HepG2 (cell line): ENCODE data around the gene CDAN1. TPM values are rescaled to one million over a fixed set of nuclear protein-coding genes. Genes with fewer than 3 reads are reported as not detected.
A peak's percentile ranks its signal among the peaks of the same experiment; 100 is the strongest.

Experiments used
- BCL3 ChIP-seq: sonication (generic); formaldehyde crosslinking; IDR thresholded peaks from 2 replicates; pipeline ENCODE4 v1.5.1; 2020; ENCODE audit warnings: mild to moderate bottlenecking, missing genetic modification reagents, moderate library complexity
- BCL6 ChIP-seq: IDR thresholded peaks from 2 replicates; pipeline ENCODE4 v1.6.1; 2016; ENCODE audit warnings: missing genetic modification reagents, missing compliant biosample characterization
- CREB1 ChIP-seq, 2 experiments: fragments of 450-650 bp in 1 of 2; IDR thresholded peaks; 2 replicates each; pipeline ENCODE4 v1.6.1; 2016 to 2017; ENCODE audit warnings: control low read depth in 1 of 2, mild to moderate bottlenecking in 1 of 2, missing compliant biosample characterization in 1 of 2, missing genetic modification characterization in 1 of 2
- CREBL2 ChIP-seq: sonication (generic); formaldehyde crosslinking; IDR thresholded peaks from 2 replicates; pipeline ENCODE4 v1.8.1; 2023; ENCODE audit warnings: missing genetic modification reagents, mild to moderate bottlenecking, borderline replicate concordance
- DNMT3B ChIP-seq: conservative IDR thresholded peaks from 2 replicates; pipeline ENCODE4 v1.6.1; 2016; ENCODE audit warnings: missing biosample characterization, control low read depth
- ETV6 ChIP-seq: sonication (generic); formaldehyde crosslinking; conservative IDR thresholded peaks from 2 replicates; pipeline ENCODE4 v1.4.0; 2020; ENCODE audit warnings: missing genetic modification reagents
- GATA4 ChIP-seq: sonication (generic); IDR thresholded peaks from 2 replicates; pipeline ENCODE4 v1.6.1; 2016; ENCODE audit warnings: antibody characterized with exemption, low read depth, borderline replicate concordance
- KLF12 ChIP-seq: sonication (generic); formaldehyde crosslinking; IDR thresholded peaks from 2 replicates; pipeline ENCODE4 v1.4.0; 2020; ENCODE audit warnings: missing genetic modification reagents, borderline replicate concordance
- MIER2 ChIP-seq: IDR thresholded peaks from 2 replicates; pipeline ENCODE4 v1.6.1; 2016; ENCODE audit warnings: missing biosample characterization, missing genetic modification reagents
- PRDM15 ChIP-seq: sonication (generic); formaldehyde crosslinking; IDR thresholded peaks from 2 replicates; pipeline ENCODE4 v1.4.0; 2020; ENCODE audit warnings: missing genetic modification reagents
- PRDM4 ChIP-seq: sonication (generic); formaldehyde crosslinking; IDR thresholded peaks from 2 replicates; pipeline ENCODE4 v1.9.0; 2021; ENCODE audit warnings: missing genetic modification reagents, borderline replicate concordance
- SMC3 ChIP-seq: IDR thresholded peaks from 2 replicates; pipeline ENCODE4 v1.6.1; 2011; ENCODE audit warnings: low read length, improper control_type of control experiment
- TMF1 ChIP-seq: sonication (generic); formaldehyde crosslinking; IDR thresholded peaks from 2 replicates; pipeline ENCODE4 v1.8.1; 2022; ENCODE audit warnings: low read depth, missing genetic modification reagents
- ZNF24 ChIP-seq: fragments of 450-650 bp; IDR thresholded peaks from 2 replicates; pipeline ENCODE4 v1.6.1; 2017; ENCODE audit warnings: antibody characterized with exemption, mild to moderate bottlenecking
- ZNF333 ChIP-seq: sonication (generic); formaldehyde crosslinking; IDR thresholded peaks from 2 replicates; pipeline ENCODE4 v1.4.0; 2020; ENCODE audit warnings: mild to moderate bottlenecking, missing genetic modification reagents, borderline replicate concordance
- ZNF350 ChIP-seq: sonication (generic); formaldehyde crosslinking; IDR thresholded peaks from 2 replicates; pipeline ENCODE4 v1.4.0; 2020; ENCODE audit warnings: mild to moderate bottlenecking, low read depth, missing genetic modification reagents, borderline replicate concordance
- ZNF431 ChIP-seq: sonication (generic); formaldehyde crosslinking; IDR thresholded peaks from 2 replicates; pipeline ENCODE4 v1.9.0; 2022; ENCODE audit warnings: missing genetic modification reagents, low read depth, mild to moderate bottlenecking, borderline replicate concordance
- ZNF557 ChIP-seq: sonication (generic); formaldehyde crosslinking; IDR thresholded peaks from 2 replicates; pipeline ENCODE4 v1.4.0; 2020; ENCODE audit warnings: missing genetic modification reagents
- ZNF564 ChIP-seq: sonication (generic); formaldehyde crosslinking; IDR thresholded peaks from 2 replicates; pipeline ENCODE4 v1.8.1; 2023; ENCODE audit warnings: mild to moderate bottlenecking, missing genetic modification reagents
- ZNF569 ChIP-seq: sonication (generic); formaldehyde crosslinking; IDR thresholded peaks from 2 replicates; pipeline ENCODE4 v1.5.0; 2020; ENCODE audit warnings: mild to moderate bottlenecking, missing genetic modification reagents, moderate library complexity, borderline replicate concordance
- ZNF605 ChIP-seq: sonication (generic); formaldehyde crosslinking; IDR thresholded peaks from 2 replicates; pipeline ENCODE4 v1.8.0; 2022; ENCODE audit warnings: mild to moderate bottlenecking, missing genetic modification reagents
- ZNF660 ChIP-seq: sonication (generic); formaldehyde crosslinking; IDR thresholded peaks from 2 replicates; pipeline ENCODE4 v1.5.1; 2020; ENCODE audit warnings: mild to moderate bottlenecking, low read depth, missing genetic modification reagents, borderline replicate concordance
- ZNF670 ChIP-seq: sonication (generic); formaldehyde crosslinking; IDR thresholded peaks from 2 replicates; pipeline ENCODE4 v1.8.0; 2022; ENCODE audit warnings: mild to moderate bottlenecking, missing genetic modification reagents, borderline replicate concordance
- polyA plus RNA-seq, 8 experiments: library from polyadenylated mRNA; depleted of rRNA in 3 of 8; stranded (reverse) in 7 of 8; unstranded in 1 of 8; fragments of >200 nt; fragmentation: Illumina TruSeq in 4 of 8; extraction: Trizol in 4 of 8; gene quantifications; 2 replicates each; pipeline versions ENCODE4 v1.2.1 to v1.2.3, GENCODE V29; 2011 to 2016; ENCODE audit warnings: low read depth in 4 of 8, missing spikeins in 1 of 8, mixed read lengths in 1 of 8; ENCODE audit not compliant: insufficient read depth in 1 of 8
- total RNA-seq, 5 experiments: library from RNA; depleted of rRNA; stranded (reverse); fragments of >200 nt; fragmentation: Illumina TruSeq; extraction: Trizol; gene quantifications; 2 replicates each; pipeline ENCODE4 v1.2.3, GENCODE V29; 2016; ENCODE audit warnings: low read depth in 1 of 5

CDAN1 gene
- total and polyA plus RNA-seq, 2 of the 13 experiments (the other 11 are each of a cell fraction or from before 2014, with no cell fraction given): 5.0 to 16.1 TPM

GRCh38 chr15:42736793-42737528 lies at the start of gene CDAN1 (continued):
- no peak for TF ChIP-seq SMC3
- TF ChIP-seq ZNF660 (CRISPR knock-in tag): no peak
- no peak for TF ChIP-seq BCL3 (CRISPR knock-in tag)
- TF ChIP-seq ZNF333 (CRISPR knock-in tag): no peak
- no peak for TF ChIP-seq MIER2 (CRISPR knock-in tag)
- no peak for TF ChIP-seq PRDM15 (CRISPR knock-in tag)
- 0 out of 2 replicates have a peak, but pooled peaks have one; percentile 31 for TF ChIP-seq ZNF431 (CRISPR knock-in tag)
- no peak for TF ChIP-seq CREB1 (IDR thresholded peaks at IDR 0.05)
- no peak for TF ChIP-seq CREB1 (CRISPR knock-in tag; IDR thresholded peaks at IDR 0.05)
- TF ChIP-seq ZNF557 (CRISPR knock-in tag): no peak
- TF ChIP-seq ZNF569: no peak
- TF ChIP-seq ZNF605 (CRISPR knock-in tag): no peak
- peak; percentile 76; the same call in 1 of the 2 replicates for TF ChIP-seq TMF1 (CRISPR knock-in tag)
- no peak for TF ChIP-seq ZNF24
- 0 out of 2 replicates have a peak, but pooled peaks have one; percentile 53 for TF ChIP-seq ZNF564 (CRISPR knock-in tag)
- no peak for TF ChIP-seq DNMT3B (CRISPR knock-in tag)
- TF ChIP-seq CREBL2 (CRISPR knock-in tag): no peak
- TF ChIP-seq ZNF670: no peak
- no peak for TF ChIP-seq KLF12 (CRISPR knock-in tag)
- no peak for TF ChIP-seq ZNF350
- no peak for TF ChIP-seq BCL6 (CRISPR knock-in tag)
- TF ChIP-seq ETV6 (CRISPR knock-in tag): 0 out of 2 replicates have a peak, but pooled peaks have one; percentile 20
- TF ChIP-seq PRDM4: no peak
- no peak for TF ChIP-seq GATA4
